Ovary (tissue), 3 donors: ENCODE results near the gene SLC16A5.

ENCODE experiments used
- CTCF ChIP-seq, 3 donors: fragments of 450-650 bp in 2 of 3; fragments of 200-600 bp in 1 of 3; IDR thresholded peaks; one replicate each; pipeline versions ENCODE4 v1.5.1 to v1.8.0; 2016 to 2022; ENCODE audit warnings: antibody characterized with exemption in 3 of 3, mild to moderate bottlenecking in 1 of 3
- EP300 ChIP-seq: sonication (generic); formaldehyde crosslinking; IDR thresholded peaks from one replicate; pipeline ENCODE4 v1.6.1; 2017; ENCODE audit warnings: antibody characterized with exemption
- POLR2A ChIP-seq: fragments of 450-650 bp; IDR thresholded peaks from one replicate; pipeline ENCODE4 v1.6.1; 2017; ENCODE audit warnings: antibody characterized with exemption, mild to moderate bottlenecking, moderate library complexity
- donor health status: DM: no; HTN: no; CAD: no.

GRCh38 chr17:75113798-75114551, 26.2 kb downstream of the SLC16A5 start:
- TF ChIP-seq CTCF (IDR thresholded peaks at IDR 0.05) (peak; percentile 88 to 93 (median 92)), POLR2A (no peak), EP300 (no peak)
